AML-193 (cell line): ENCODE measurements around the gene PUS1.
"Not testable (repeated sequence)": the region's sequence is repeated elsewhere in the genome, so short reads cannot be mapped to it uniquely, and the experiment has no call there.

Experiments used
- DNase-seq, 2 experiments: peaks; one replicate each; lab custom pipeline; 2025; lab: John Stamatoyannopoulos, UW

Gene PUS1

DNA sequence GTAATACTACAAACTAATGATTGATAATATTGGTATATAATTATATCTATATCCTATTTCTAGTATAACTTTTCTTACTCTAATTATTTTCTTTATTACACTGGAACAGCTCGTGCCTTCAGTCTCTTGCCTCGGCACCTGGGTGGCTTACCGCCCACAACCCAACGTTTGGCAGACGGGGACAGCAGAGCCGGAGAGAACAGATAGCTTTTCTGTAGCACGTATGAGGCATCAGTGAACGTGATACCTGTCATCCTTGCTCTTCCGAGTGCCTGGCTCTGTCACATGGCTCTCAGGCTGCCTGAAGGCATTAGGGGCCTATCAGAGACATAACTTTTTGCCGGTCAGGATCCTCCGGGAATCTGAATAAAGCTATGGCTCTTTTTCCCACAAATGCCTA lies 5.5 kb downstream of the PUS1 start:
- no peak for DNase-seq

DNA sequence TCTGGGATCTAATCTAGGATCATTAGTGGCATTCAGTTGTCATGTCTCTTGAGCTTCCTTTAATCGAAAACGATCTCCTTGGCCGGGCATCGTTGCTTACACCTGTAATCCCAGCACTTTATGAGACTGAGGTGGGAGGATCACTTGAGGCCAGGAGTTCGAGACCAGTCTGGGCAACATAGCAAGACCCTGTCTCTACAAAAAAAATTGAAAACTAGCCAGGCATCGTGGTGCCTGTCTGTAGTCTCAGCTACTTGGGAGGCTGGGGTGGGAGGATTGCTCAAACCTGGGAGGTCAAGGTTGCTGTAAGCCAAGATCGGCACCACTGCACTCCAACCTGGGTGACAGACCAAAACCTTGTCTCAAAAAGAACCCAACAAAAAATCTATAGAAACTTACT lies 9.0 kb downstream of the PUS1 start:
- DNase-seq: no peak

DNA sequence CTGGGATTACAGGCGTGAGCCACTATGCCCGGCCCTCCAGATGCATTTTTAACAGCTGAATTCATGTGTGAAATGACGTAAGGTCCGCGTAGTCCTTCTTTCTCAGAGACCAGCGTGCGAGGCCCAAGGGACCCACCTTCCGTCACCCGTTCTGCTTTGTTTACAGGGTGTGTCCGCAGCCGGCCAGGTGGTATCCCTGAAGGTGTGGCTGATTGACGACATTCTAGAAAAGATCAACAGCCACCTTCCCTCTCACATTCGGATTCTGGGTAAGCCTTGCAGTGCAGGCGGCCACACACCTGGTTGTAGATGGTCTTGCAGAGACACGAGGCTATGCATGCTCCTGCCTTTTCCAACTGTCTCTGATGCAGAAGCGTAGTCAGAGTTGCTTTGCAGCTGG lies 9.9 kb downstream of the PUS1 start:
- DNase-seq: no peak

GRCh38 chr12:131940141-131940547 lies 11.1 kb downstream of the PUS1 start:
- DNase-seq: no peak

- DNase-seq: no peak
Measured at GRCh38 chr12:131941116-131941986, 12.3 kb downstream of the PUS1 start.

DNA sequence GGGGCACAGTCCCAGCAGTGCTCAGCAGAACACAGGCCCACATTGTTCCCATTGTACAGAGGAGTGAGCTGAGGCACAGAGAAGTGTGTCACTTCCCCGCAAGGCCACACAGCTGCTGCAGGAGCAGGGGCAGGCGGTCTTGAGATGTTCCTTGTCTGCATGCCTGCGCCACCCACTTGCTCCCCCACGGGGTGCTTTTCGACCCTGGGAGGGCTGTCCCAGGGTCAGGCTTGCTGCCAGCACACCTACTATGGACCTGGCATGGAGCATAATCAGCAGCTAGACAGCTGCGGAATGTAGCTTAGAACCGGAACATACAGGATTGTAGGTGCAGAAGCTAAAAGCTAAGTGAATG lies 12.9 kb downstream of the PUS1 start:
- no peak for DNase-seq

DNA sequence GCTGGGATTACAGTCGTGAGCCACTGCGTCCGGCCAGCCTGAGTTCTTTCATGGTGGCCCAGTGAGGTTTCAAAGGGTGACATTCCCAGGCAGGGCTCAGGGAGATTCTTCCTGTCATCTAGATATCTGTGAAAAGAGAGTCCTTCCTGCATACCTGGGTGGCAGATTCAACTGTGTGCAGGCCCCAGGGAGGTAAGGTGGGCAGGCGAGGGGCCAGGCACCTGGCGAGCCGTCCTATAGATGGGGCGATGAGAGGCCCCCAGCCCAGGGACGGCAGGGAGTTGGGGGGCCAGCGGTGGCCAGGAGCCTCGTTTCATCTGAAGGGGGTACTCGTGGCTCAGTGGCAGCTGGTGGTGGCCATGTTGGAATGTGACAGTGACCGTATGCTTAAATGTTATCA lies 13.6 kb downstream of the PUS1 start:
- no peak for DNase-seq

GRCh38 chr12:131943389-131943788 lies 14.3 kb downstream of the PUS1 start:
- DNase-seq: no peak

GRCh38 chr12:131943876-131944275 lies 14.8 kb downstream of the PUS1 start:
- DNase-seq: no peak

DNA sequence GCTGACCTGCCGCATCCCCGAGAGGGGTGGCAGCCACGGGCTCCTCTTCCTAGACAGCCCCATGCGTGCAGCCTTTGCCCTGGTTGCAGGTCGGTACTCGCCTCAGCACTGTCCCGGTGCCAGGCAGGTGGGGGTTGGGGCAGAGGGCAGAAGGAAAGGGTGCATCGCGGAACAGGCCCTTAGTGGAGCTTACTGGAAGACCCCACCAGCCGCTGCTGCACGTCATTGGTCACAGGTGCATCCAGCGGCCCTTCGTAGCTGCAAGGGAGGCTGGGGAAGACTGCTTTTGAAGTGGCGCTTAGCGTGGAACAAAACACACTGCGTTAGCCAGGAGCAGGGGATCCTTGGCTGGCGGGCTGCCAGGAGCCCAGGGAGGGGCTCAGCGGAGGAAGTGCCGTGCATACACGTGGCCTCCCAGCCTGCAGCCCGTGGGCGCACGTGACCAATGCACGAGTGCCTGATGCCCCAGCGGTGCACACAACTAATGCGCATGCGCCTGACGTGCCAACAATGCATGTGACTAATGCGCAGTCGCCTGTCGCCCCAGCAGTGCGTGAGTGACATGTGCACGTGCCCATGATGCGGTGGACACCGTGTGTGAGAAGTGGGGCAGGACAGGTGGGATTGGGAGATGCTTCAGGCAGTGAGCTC lies 15.7 kb downstream of the PUS1 start:
- no peak for DNase-seq

DNA sequence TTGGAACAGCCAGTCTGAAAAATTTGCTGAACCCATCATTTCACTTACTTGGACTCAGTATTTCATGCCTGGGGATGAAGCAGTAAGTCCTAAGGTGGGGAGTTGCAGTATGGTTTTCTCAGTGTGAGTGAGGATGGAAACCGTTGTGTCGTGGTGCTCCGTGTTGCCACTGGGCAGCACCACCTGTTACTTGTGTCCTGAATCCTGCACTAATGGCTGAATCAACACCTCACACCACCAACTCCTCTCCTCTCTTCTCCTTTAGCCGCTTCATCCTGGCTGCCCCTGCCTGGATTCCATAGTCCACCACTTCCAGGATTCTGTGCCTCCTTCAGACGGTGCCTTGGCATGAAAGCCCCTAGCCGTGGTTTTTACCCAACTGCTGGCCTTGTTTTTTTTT lies 17.7 kb downstream of the PUS1 start:
- DNase-seq: no peak

- DNase-seq: no peak
Measured at GRCh38 chr12:131947482-131948027, 18.5 kb downstream of the PUS1 start.

- DNase-seq: no peak
Measured at GRCh38 chr12:131948166-131948712, 19.2 kb downstream of the PUS1 start.

- not testable (repeated sequence) for DNase-seq
Measured at GRCh38 chr12:131948713-131949430, 19.8 kb downstream of the PUS1 start.

GRCh38 chr12:131949431-131950181 lies 20.5 kb downstream of the PUS1 start, which contains the start of gene EP400:
Gene EP400 (plus strand): TSS chr12:131949942. CDS start chr12:131960620, 10,678 bp downstream.
- DNase-seq: peak; percentile 73 to 87

DNA sequence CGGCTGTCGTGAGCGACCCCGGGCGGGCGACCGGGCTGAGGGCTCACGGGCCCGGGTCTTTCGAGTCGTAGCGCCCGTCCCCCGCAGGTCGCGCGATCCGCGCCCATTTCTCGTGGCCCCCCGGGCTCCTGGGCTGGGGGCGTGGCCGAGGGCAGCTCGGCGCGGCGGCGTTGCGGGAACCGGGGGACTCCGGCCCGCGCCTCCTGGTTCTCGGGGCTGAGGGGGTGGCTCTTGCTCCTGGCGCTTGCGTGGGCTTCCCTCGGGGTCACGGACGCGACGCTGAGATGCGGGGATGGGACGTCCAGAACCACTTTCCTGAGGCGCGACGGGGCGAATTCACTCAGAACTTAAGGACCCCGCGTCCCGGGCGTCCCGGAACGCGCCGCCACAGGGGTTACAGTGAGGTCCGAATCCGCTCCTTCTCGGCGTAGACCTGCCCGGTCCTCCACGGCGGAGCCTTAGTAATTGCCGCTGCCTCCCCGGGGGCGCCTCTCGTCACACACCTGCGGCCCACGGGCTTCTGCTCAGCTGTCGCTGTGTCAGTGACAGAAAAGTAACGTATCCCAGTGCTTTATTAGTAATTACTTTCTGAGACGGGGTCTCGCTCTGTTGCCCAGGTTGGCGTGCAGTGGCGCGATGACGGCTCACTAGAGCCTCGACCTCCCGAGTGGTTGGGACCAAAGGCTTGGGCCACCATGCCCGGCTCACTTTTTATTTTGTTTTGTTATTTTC lies 21.3 kb downstream of the PUS1 start:
- no peak for DNase-seq

- not testable (repeated sequence) for DNase-seq
Measured at GRCh38 chr12:131953810-131954209, 24.7 kb downstream of the PUS1 start.

GRCh38 chr12:131954460-131954859 lies 25.4 kb downstream of the PUS1 start:
- DNase-seq: not testable (repeated sequence)

GRCh38 chr12:131959116-131959515 lies 30.0 kb downstream of the PUS1 start:
- no peak for DNase-seq
